IPS-NIHi7 (cell line): Measurements from ENCODE around the gene FANCC.
"Not testable (repeated sequence)": the region's sequence is repeated elsewhere in the genome, so short reads cannot be mapped to it uniquely, and the experiment has no call there.

Experiments used
- DNase-seq: peaks from one replicate; pipeline ENCODE4 v3.0.0; 2012; ENCODE audit warnings: mixed read lengths; ENCODE audit errors: extremely low spot score

The FANCC gene

GRCh38 chr9:95283673-95284072, 33.8 kb downstream of the FANCC start:
- no peak for DNase-seq

DNA sequence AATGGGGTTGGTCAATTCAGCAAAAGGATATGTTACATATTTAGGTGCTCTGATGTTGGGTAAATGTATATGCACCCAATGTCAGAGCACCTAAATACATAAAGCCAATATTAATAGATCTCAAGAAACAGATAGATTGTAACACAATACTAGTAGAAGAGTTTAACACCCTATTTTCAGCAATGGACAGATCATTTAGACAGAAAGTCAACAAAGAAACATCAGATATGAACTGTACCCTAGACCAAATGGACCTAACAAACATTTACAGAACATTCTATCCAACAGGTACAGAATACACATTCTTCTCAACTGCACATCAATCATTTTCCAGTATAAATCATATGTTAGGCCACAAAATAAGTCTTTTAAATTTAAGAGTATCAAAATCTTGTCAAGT, 35.2 kb downstream of the FANCC start:
- no peak for DNase-seq

GRCh38 chr9:95280745-95281144, 36.8 kb downstream of the FANCC start:
- DNase-seq: no peak

- DNase-seq: no peak
Observed at GRCh38 chr9:95277509-95277908, 40.0 kb downstream of the FANCC start.

DNA sequence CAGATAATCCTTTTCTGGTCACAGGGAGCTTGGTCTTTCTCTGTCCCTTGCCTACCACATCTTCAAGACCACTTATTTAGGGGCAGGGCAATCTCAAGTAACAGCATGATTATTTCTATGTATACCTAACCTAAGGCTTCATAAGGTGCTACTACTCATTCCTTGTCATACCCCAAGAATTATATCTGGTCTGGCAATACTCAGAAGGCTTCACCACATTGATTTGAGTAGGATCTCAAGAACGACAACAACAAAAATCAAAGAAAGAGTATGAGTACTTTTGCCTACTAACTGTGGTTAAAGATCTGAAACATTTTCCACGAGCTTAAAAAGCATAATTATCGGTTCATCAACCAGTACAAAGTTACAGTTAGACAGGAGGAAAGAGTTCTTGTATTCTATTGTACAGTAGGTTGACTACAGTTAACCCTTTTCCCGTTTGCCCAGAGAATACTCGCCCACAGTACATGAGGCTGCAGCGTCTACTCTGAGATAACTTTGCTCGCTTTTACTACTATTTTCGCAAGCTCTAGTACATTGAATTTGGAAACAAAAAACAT, 41.0 kb downstream of the FANCC start:
- no peak for DNase-seq

- DNase-seq: not testable (repeated sequence)
Observed at GRCh38 chr9:95274160-95274559, 43.3 kb downstream of the FANCC start.

GRCh38 chr9:95273369-95274022, 44.0 kb downstream of the FANCC start:
- DNase-seq: no peak

- no peak for DNase-seq
Observed at GRCh38 chr9:95272830-95273229, 44.7 kb downstream of the FANCC start.

DNA sequence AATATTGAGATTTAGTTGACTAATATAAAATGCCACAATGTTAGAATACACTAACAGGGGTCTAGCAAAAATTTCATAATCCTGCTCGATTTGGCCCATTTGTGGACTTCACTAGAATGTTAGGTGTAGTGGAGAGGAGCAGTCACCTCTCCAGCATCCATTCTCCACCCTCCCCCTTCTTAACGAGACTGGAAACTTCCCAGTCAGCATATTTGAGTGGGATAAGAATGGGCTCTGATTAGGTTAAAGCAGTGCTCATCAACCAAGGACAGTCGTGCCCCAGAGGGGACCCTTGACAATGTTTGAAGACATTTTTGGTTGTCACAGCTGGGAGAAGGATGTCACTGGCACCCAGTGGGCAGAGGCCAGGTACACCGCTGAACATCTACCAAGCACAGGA, 46.7 kb downstream of the FANCC start:
- DNase-seq: no peak

- not testable (repeated sequence) for DNase-seq
Observed at GRCh38 chr9:95269803-95270773, 47.4 kb downstream of the FANCC start.

GRCh38 chr9:95268681-95269080, 48.8 kb downstream of the FANCC start:
- peak; percentile 56 for DNase-seq

DNA sequence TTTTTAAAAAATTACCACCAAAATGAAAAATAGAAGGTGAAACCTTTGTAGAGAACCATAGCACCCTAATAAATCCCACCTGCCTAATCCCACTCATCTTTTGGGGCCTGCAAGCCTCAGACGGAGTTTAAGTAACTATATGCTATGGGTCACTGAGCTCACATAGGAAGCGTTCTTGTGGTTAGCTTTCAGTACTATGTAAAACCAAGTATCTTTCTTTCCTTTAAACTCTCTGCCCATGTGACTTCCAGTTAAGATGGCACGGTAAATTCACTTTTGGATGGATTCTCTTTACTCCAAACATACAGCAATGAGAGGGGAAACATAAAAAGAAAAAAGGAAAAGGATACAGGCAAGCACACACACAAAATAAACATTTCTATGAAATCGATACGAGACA, 50.9 kb downstream of the FANCC start:
- no peak for DNase-seq

DNA sequence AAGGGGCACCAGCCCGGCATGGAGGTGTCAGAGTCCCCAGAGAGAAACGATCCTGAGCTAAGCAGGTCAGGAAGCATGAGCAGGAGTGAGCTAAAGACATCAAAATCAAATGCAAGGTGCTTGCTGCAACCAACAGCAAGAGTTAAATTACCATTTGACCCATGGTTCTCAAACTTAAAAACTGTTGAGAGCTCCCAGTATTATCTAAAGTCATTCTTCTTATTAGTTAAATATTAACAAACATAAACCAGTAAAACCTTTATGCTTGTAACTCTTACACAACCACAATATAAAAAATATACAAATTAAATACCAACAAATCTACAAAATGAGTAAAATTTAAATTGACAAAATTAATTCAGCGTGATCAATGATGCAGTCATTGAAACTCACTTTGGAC, 51.5 kb downstream of the FANCC start:
- no peak for DNase-seq

DNA sequence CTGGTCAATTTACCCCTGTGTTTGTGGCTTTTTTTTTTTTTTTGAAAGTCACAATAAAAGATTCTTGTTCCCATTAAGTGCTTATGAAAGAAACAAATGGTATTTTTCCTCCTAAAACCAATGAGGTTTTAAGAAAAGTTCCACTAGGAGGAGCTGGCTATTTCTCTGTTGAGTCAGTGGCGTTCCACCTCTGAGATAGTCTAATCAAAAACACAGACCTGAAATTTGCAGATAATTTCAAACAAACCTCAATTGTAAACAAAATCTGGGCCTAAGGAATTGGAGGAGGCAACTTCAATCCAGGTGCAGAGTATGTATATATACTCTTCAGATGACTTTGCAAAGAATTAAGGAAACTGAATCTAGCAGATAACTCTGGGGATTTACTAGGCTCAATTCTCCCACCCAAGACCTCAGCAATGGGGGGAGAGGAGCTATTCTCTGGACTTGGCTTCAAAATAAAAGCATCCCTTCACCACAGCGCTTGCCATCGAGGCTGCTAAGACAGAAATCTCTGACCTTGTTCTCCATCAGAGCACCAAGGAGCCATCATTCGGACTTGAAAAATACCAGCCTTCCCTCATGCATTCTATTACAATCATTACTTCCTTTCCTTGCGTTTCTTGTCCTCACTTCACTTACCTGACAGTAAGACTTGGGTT, 52.4 kb downstream of the FANCC start:
- no peak for DNase-seq

DNA sequence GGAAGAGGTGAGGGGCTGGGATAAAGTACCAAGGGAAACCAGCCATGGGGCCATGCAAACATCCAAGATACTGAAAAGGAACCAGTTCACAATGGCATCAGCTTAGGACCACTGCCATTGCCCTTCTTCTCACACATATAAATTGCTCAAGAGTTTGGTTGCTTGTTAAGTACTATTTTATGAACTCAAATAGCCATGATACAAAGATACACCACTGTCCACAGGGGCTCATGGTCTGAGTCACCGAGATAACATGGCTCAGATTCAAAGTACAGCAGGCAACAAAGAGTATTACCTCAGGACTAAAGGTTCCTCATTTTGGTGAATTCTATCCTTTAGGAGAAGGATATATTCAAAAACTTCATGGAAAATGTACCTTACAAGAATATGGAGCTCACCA, 55.6 kb downstream of the FANCC start:
- DNase-seq: no peak

GRCh38 chr9:95250462-95251221, 66.9 kb downstream of the FANCC start:
- DNase-seq: no peak

DNA sequence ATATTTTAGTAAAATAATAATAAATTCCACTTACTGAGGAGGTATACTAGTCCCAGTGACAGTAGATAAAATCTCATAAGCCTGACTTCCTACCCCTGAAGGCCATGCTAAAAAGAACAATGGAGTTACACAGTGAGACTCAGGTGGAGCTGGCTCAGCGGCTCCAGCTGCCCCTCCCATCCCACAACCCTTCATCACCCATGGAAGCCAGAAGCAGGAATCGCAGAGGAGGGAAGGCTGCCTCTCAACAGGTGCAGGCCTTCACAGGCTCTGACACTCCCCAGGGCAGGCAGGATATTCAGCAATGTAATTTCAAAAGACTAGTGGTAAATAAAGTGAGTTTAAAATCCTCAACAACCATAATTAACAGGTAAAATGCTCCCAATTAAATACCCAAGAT, 67.5 kb downstream of the FANCC start:
- DNase-seq: peak; percentile 45

DNA sequence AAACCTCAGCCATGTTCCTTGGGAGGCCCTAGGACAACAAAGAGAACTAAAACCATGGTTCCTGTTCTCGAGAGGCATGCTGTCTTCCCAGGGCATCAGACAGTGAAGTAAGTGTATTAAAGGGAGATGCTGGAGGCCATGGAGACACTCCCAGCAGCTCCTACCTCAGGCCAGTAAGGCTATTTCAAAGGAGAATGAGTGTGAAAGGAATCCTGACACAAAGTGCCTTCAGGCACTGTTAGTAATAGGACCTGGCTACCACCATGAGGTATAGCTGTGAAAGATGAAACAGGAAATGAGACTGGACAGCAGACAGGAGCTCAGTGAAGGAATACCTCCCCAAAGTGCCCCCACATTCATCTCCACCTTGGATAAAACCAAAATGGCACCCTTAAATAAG, 71.0 kb downstream of the FANCC start:
- DNase-seq: no peak

DNA sequence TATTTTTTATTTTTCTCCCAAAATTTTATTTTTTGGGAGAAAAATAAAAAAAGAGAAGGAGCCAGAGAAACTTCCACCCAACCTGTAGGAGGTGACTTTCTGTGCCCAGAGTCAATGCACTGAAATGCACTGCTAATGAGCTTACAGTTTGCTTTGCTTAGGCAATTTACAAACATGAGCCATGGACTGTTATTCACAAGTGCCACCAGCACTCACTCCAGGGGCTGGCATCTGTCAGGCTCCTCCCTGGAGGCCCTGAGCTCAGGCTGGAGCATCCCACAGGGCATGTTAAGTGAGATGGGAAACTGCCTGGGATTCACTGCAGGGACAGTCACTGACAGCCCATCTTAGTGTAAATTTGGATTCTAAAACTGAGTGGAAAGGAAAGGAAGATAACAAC, 74.9 kb downstream of the FANCC start:
- DNase-seq: no peak

DNA sequence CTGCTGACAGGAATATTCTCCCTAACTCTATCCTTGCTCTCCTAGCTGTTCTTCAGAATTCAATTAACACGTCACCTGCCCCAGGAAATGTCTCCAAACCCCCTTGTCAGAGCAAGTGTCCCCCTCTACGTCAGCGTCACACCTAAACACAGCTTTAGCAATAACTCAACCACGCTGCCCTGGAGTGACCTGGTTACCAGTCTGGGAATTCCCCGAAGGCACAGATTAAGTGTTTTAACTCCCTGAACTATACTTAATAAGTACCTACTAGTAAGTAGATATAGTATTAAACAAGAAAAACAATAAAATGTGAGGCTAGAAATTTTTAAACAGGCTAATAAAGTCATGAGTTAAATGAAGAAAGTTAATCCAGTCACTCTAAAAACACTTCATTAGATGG, 78.4 kb downstream of the FANCC start:
- DNase-seq: no peak

- DNase-seq: no peak
Observed at GRCh38 chr9:95237336-95237735, 80.2 kb downstream of the FANCC start.

GRCh38 chr9:95230046-95230445, 87.5 kb downstream of the FANCC start:
- DNase-seq: peak; percentile 28
